ENCODE measurements around the gene LARP6.
"Not testable (repeated sequence)": the region's sequence is repeated elsewhere in the genome, so short reads cannot be mapped to it uniquely, and the experiment has no call there.

Gene LARP6

GRCh38 chr15:70829371-70830166, 24.4 kb downstream of the LARP6 start:
- no peak for DNase-seq (ENCODE audit: low spot score)

GRCh38 chr15:70827721-70828120, 26.2 kb downstream of the LARP6 start:
- DNase-seq (ENCODE audit: low spot score): no peak

- DNase-seq (ENCODE audit: low spot score): no peak
These were observed 27.3 kb downstream of the LARP6 start for GRCh38 chr15:70826634-70827033.

GRCh38 chr15:70825841-70826240, 28.1 kb downstream of the LARP6 start:
- no peak for DNase-seq (ENCODE audit: low spot score)

- DNase-seq (ENCODE audit: low spot score): no peak
These were observed 30.8 kb downstream of the LARP6 start for GRCh38 chr15:70823196-70823595.

- no peak for DNase-seq (ENCODE audit: low spot score)
These were observed 33.7 kb downstream of the LARP6 start for GRCh38 chr15:70820214-70820613.

GRCh38 chr15:70818580-70818979, 35.4 kb downstream of the LARP6 start:
- DNase-seq (ENCODE audit: low spot score): no peak

GRCh38 chr15:70817266-70817665, 36.7 kb downstream of the LARP6 start:
- no peak for DNase-seq (ENCODE audit: low spot score)

- DNase-seq (ENCODE audit: low spot score): no peak
These were observed 38.4 kb downstream of the LARP6 start for GRCh38 chr15:70815604-70816003.

GRCh38 chr15:70815011-70815410, 38.9 kb downstream of the LARP6 start:
- DNase-seq (ENCODE audit: low spot score): not testable (repeated sequence)

GRCh38 chr15:70812827-70813364, 41.1 kb downstream of the LARP6 start:
- DNase-seq (ENCODE audit: low spot score): no peak

GRCh38 chr15:70810916-70811578, 42.9 kb downstream of the LARP6 start:
- no peak for DNase-seq (ENCODE audit: low spot score)

GRCh38 chr15:70806992-70807712, 46.8 kb downstream of the LARP6 start:
- no peak for DNase-seq (ENCODE audit: low spot score)

- DNase-seq (ENCODE audit: low spot score): not testable (repeated sequence)
These were observed 49.6 kb downstream of the LARP6 start for GRCh38 chr15:70804388-70804787.

GRCh38 chr15:70802629-70803028, 51.3 kb downstream of the LARP6 start:
- DNase-seq (ENCODE audit: low spot score): no peak

- no peak for DNase-seq (ENCODE audit: low spot score)
These were observed 52.8 kb downstream of the LARP6 start for GRCh38 chr15:70801109-70801508.

GRCh38 chr15:70799667-70800450, 54.1 kb downstream of the LARP6 start:
- no peak for DNase-seq (ENCODE audit: low spot score)

GRCh38 chr15:70797464-70797863, 56.5 kb downstream of the LARP6 start:
- no peak for DNase-seq (ENCODE audit: low spot score)

- no peak for DNase-seq (ENCODE audit: low spot score)
These were observed 57.2 kb downstream of the LARP6 start for GRCh38 chr15:70796516-70797310.

- no peak for DNase-seq (ENCODE audit: low spot score)
These were observed 58.7 kb downstream of the LARP6 start for GRCh38 chr15:70795311-70795665.
